Prostate gland (tissue), 1 donor: ENCODE data around the gene SLC49A3.

Experiments used
- POLR2A ChIP-seq: fragments of 450-650 bp; IDR thresholded peaks from one replicate; pipeline ENCODE4 v1.6.1; 2016; ENCODE audit warnings: antibody characterized with exemption, mild to moderate bottlenecking
- POLR2AphosphoS5 ChIP-seq: sonication (generic); formaldehyde crosslinking; IDR thresholded peaks from one replicate; pipeline ENCODE4 v1.6.1; 2017; ENCODE audit warnings: antibody characterized with exemption

GRCh38 chr4:680091-680490 lies 8.9 kb downstream of the SLC49A3 start:
- TF ChIP-seq POLR2AphosphoS5 = no peak
- no peak for TF ChIP-seq POLR2A
